ENCODE measurements around the gene AUTS2.
A peak's percentile ranks its signal among the peaks of the same experiment; 100 is the strongest.

AUTS2 gene

GRCh38 chr7:69820479-69821192, 222.4 kb downstream of the AUTS2 start (continued):
- TF ChIP-seq ZXDB (tag by site-specific recombination; IDR thresholded peaks at IDR 0.05): peak; percentile 66; the same call in 1 of the 2 replicates

GRCh38 chr7:69822386-69822785, 224.1 kb downstream of the AUTS2 start:
- peaks cover 81% of the 10 kb centered on the region for H3K4me1 ChIP-seq (ENCODE audit: control insufficient read depth, insufficient read depth, low read length)
- POLR2A ChIA-PET: no interaction called here
- no peaks in the 10 kb centered on the region for H3K9me3 ChIP-seq (ENCODE audit: control insufficient read depth, insufficient read depth, low read depth, low read length)
- peak overlapping the region; percentile 33 for H3K27ac ChIP-seq (ENCODE audit: extremely low read depth, low read depth, low read length)
- CTCF ChIA-PET: no interaction called here
- TF ChIP-seq SETDB1 (IDR thresholded peaks at IDR 0.05; ENCODE audit: insufficient read length, low read length) (no peak), ZNF133 (tag by site-specific recombination; IDR thresholded peaks at IDR 0.05) (no peak), ZNF600 (tag by site-specific recombination; IDR thresholded peaks at IDR 0.05) (no peak), ZSCAN5A (tag by site-specific recombination; IDR thresholded peaks at IDR 0.05) (no peak), MZF1 (tag by site-specific recombination; IDR thresholded peaks at IDR 0.05; ENCODE audit: borderline replicate concordance) (no peak), FEZF1 (tag by site-specific recombination; IDR thresholded peaks at IDR 0.05) (no peak), CTCF (tag by site-specific recombination; IDR thresholded peaks at IDR 0.05) (no peak), ZNF623 (tag by site-specific recombination; IDR thresholded peaks at IDR 0.05) (no peak), ZNF248 (tag by site-specific recombination; IDR thresholded peaks at IDR 0.05) (no peak), ZNF19 (tag by site-specific recombination; IDR thresholded peaks at IDR 0.05; ENCODE audit: low read depth) (no peak), OSR2 (tag by site-specific recombination; IDR thresholded peaks at IDR 0.05) (peak; percentile 6; the same call in 1 of the 2 replicates), KLF1 (tag by site-specific recombination; IDR thresholded peaks at IDR 0.05) (peak; percentile 35; the same call in 1 of the 2 replicates), ZNF48 (tag by site-specific recombination; IDR thresholded peaks at IDR 0.05) (no peak), HIC1 (tag by site-specific recombination; IDR thresholded peaks at IDR 0.05) (no peak), ZNF449 (tag by site-specific recombination; IDR thresholded peaks at IDR 0.05) (no peak), ZNF624 (tag by site-specific recombination; IDR thresholded peaks at IDR 0.05) (no peak)
- no peak overlapping the region for H3K4me3 ChIP-seq (ENCODE audit: low read depth, low read length)
- no peaks in the 10 kb centered on the region for H3K36me3 ChIP-seq (ENCODE audit: control insufficient read depth in 2 of 2, insufficient read depth in 1 of 2, low read length in 2 of 2)
